NCI-H1417 (cell line): Measurements from ENCODE around the gene OPCML.
A peak's percentile ranks its signal among the peaks of the same experiment; 100 is the strongest.

Experiments
- DNase-seq, 3 experiments: peaks; one replicate each; lab custom pipeline; 2025; lab: John Stamatoyannopoulos, UW

OPCML gene

GRCh38 chr11:133232665-133233064 is 299.6 kb downstream of the OPCML start:
- peak in 1 of 3 experiments; percentile 49 for DNase-seq

DNA sequence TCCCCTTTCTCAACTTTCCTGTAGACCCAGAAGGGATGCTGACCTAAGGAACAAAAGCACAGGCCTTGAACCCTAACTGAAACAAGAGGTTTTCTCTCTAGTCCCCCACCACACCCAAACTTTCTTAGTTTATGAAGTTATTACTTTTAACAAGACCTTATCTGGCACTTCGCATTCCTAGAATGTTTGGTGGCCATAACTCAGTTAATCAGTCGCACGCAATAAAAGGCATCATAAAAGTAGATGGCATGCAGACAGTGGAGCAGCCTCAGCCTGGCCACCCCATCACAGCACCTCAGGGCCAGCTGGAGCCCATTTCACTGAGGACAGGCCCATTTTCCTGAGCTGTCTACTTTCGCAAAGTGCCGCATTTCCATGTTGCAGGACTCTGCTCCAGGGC is 301.9 kb downstream of the OPCML start:
- no peak for DNase-seq

DNA sequence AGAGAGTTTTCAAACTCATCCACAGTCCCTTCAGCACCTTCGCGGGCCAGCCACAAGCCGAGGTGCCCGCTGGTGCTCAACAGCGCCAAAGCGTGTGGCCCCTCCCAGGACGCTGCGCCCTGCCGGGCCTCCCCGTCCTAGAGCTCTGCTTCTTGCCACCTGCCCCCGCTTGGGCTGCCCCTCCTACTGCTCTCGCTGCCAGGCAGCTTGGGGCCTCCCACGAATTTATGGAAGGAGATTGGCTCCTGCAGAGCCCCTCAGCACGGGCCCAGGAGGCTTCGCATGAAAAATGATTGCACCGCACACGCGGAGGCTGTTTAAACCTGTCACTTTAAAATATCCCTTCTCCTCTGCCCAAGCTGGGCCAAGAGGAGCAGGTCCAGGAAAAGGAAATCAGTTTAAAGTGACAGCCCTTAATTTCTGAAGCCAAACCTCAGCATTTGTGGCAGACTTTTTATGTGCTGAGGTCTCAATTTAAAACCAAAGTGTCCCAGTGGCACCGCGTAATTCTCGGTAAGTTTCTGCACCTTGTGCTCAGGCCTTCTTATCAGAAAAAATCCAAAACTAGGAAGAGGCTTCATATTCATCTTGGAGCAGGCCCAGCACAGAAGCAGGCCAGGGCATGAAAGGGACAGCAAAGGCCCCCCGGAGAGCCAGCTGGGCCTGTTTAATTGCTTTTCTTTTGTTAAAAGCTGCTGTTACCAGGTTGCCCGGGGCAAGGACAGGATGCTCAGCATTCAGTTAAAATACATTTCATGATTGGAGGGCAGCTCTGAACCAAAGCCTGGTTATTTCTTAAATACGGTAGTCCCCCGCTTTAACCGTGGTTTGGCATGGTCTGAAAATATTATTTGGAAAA is 303.6 kb downstream of the OPCML start:
- DNase-seq = peak in 2 of 3 experiments; percentile 90 to 96

DNA sequence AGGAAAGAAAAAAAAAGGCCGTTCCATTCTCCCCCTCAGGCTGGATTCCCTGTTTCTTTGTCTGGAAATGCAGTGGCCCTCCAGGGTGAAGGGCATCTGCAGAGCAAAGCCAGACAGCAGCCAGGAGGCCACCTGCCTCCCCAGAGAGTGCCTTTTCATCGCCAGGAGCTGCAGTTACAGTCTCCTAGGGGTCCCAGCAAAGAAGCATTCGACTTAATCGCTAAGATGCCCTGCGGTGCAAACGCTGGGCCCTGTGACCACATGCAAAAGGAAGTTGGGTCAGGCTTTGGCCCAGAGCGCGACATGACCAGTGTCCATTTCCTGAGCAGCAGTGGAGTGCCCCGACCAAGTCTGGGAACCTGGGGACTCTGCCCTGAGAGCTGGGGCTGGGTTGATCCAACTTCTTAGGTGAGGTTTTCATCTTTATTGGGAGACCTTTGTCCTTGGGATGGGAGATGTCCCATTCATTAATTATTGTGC is 304.6 kb downstream of the OPCML start:
- peak in 2 of 3 experiments; percentile 46 to 69 for DNase-seq

GRCh38 chr11:133224271-133224670 is 308.0 kb downstream of the OPCML start:
- no peak for DNase-seq

- DNase-seq = peak in 2 of 3 experiments; percentile 42 to 64
Measured at GRCh38 chr11:133222425-133223330, 309.6 kb downstream of the OPCML start.

- DNase-seq = no peak
Measured at GRCh38 chr11:133219543-133219942, 312.8 kb downstream of the OPCML start.

- no peak for DNase-seq
Measured at GRCh38 chr11:133216813-133217212, 315.5 kb downstream of the OPCML start.

DNA sequence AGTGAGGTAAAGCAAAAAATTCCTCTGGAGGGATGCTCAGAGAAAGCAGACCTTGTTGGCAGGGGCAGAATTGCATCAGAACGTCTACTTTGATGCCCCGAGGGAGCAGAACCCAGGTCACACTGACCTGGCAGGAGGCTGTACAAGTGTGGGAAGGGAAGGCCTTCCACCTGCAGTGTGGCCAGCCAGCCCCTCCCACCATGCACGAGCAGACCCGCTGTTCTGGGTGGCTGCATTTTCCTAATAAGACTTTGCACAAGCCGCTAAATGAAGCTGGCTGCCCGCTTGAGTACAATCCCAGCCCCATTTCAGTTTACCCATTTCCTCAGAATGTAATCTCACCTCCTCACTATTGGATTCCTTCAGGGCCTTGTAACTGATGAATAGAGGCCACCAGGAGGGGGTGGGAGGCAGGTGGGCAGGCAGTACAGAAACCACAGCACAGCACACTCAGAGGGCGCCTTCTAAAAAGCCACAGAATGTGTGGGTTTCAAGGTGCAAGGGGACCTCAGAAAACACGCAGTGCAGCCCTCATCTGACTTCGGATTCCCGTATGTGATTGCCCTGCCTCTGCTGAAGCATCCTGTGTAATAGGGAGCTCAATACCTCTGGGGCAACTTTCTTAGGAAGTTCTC is 316.6 kb downstream of the OPCML start:
- DNase-seq = peak in 1 of 3 experiments; percentile 30

DNA sequence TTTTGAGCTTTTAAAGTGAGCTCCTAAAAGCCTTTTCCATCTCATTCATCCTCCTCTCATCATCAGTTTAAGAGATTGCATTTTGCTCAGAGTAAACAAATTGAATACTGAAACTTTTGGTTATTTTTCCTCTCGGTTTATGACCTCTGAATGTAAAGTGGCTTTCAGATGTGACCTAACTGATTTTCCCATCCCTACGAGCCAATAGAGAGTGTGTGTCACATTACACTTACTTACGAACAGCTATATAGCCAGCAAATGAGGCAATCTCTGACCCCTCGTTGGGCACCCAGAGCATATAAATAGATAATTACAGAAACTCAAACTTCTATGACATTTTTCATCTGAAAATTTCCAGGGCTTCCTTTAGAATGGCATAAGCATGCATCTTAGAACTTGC is 317.7 kb downstream of the OPCML start:
- DNase-seq = peak in 1 of 3 experiments; percentile 34

DNA sequence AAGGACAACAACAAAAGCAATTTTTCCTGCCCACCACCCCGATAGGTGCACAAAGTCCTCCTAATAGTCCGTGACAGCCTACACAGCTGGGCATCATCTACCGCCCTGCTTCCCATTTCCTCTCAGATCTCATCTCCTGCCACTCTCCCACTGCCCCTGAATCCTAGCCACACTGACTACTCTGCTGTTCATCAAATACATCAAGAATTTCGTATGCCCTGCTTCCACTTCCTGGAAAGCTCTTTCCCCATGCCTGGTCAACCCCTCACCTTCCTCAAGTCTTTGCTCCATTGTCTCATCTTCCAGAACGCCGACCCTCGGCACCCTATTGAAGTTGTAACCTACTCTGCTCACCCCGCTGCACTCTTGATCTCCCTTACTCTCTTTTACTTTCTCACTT is 320.1 kb downstream of the OPCML start:
- DNase-seq = peak in 1 of 3 experiments; percentile 19

DNA sequence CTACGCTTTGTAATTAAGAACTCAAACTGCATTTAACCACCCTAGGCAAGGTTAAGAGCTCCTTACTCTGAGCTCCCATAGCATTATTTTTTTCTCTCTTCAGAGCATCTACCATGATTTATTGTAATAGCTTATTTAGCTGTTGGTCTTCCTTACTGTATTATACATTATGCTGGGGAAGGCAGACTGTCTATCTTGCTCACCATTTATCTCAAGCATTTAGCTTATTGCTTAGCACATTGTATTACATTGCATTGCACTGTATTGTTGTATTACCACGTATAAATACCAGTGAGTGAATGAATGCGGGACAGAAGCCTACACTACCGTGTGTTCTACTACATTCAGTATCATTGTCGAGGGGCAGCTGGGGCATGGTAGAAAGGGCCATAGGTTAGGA is 324.3 kb downstream of the OPCML start:
- no peak for DNase-seq

DNA sequence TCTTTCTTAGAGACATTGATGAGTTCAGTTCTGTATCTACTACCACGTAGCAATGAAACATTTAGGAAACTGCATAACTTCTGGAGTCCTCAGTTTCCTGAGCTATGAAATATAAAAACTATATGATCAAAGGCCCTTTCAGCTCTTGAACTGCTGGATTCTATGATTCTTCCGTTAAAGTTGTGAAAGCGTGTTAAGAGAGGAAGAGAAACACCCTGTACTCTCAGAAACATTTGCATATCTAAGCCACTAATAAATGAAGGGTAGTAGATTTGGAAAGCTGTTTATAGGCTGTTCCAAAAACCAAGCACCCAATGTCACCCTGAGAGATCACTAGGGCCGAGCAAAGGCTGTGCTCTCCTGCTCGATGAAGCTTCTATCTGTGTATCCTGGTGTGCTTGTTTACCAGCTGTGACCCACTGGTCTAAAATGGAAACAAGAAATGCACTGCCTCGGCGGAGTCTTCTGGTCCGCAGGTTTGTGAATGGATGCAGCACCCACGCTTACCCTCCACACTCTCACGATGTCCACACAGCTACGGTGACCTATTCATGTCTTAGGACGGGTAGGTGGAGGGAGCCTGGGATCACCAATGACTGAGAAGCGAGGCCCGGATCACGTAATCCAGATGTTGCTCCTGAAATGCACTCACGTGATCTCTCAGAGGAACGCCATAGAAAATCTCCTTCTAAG is 325.8 kb downstream of the OPCML start:
- DNase-seq = no peak

DNA sequence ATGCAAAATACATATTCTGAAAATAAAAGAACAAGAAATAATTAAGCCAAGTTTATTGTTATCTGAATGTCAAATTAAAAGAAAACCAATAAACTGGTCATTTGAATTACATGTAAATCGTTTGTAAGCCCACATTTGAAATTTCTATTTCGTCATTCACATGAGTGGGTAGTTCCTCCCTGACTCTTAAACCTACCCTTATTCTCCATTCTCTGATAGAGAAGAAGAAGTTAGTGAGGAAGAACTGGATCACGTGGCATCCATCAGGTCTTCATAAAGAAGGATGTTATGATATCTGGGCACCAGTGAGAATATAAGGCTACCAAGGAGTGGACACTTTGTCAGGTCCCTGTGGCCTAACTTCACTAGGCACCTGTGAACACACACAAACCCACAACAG is 328.1 kb downstream of the OPCML start:
- DNase-seq = no peak

DNA sequence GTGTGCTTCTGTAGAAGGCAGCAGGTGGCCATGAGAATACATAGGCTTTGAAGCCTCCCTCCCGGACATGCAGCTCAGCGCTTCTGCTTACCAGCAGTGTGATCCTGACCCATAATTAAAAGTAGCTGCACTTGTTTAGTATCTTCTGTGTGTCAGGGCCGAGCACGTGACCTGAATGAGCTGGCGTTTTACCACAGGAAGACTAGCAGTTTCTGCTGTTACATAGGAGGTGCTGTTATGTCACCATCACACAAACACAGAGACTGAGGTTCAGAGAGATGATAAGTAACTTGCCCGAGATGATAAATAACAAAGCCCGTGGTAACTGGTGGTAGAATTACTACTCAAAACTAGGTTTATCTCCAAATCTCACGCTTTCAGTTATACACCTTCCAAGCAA is 329.5 kb downstream of the OPCML start:
- DNase-seq = no peak

DNA sequence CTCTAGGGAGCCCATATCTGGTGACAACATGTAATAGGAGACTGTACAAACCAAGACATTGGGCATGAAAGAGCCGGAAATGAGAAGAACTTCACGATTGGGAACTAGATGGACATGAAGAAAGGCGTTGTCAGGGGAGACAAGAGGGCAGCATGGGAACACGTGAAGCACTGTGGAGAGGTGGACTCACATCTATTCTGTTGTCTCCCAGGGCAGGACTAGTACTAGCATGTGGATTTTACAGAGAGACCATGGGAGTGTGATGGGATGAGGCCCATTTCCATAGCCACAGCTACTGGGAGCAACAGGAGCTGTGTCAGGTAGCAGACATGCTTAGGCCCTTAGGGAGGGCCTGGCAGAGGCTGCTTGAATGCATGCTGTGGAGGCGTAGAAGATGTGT is 333.9 kb downstream of the OPCML start:
- DNase-seq = no peak

GRCh38 chr11:133197425-133197824 is 334.9 kb downstream of the OPCML start:
- DNase-seq = no peak

DNA sequence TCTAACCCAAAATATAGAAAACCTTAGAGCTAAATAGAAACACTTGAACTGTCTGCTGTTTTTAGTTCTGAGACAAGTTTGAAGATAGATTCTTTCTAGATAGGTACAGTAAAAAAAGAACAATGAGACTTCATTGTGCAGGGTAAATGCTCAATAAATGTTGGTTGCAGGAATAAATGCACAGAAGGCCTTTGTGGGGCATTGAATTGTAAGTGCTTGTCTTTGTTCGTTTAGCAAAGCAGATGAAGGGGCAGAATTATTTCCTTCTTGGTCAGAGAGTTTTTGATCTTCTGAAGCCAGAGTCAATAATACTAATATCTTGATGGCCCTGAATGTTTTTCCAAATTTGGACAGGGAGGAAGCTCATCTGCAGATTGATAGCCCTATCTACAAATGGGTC is 340.4 kb downstream of the OPCML start:
- DNase-seq = no peak

DNA sequence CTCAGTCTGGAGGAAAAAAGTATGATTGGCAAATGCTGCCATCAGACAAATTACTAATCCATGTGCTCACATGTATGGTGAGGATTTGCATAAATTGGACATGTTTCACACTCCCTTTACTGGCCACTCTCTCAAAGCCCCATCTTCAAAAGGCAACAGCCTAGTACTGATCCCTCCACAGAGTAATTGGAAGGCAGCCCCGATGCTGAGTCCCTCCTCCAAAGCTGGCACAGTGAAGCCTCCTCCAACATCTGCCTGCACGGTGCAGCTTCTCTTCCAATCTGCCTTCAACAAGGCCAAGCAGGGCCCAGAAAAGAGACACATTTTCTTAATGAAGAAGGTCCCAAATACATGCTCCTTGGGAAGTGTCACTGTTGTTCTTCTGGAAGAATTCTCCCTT is 350.6 kb downstream of the OPCML start:
- no peak for DNase-seq

GRCh38 chr11:133181066-133181465 is 351.2 kb downstream of the OPCML start:
- DNase-seq = no peak

DNA sequence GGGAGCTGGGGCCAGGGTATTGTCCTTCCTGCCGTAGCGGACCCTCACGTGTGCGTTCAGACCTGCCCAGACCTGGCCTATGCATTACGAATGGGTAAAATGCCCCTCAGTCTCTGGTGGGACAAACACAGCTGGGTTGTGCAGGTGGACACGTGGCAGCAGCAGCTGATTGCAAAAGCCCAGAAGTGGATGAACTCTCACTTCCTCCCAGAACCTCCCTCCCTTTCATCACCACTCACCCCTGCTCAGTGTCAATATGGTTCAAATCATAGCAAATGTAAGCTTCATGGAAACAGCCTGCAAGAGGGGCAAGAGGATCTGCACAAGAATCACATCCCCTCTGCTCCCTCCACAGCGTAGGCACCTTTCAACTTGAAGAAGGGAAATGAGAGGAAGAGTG is 352.1 kb downstream of the OPCML start:
- DNase-seq = no peak

DNA sequence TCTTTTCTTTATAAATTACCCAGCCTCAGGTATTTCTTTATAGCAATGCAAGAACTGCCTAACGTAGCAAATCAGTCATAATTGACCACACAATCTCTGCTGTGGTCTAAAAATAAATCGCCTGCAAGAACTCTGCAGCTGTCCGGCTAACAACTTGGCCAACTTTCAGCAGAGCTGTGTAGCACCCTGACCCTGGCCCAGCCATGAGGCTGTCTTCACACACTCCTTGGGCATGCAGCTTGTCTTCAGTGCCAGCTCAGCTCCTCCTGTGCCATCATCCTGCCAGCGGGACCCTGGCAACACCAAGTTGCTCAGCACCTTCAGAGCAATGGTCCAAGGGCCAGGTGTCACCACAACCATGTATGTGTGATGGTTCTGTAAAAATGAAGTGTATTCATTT is 355.6 kb downstream of the OPCML start:
- DNase-seq = no peak
